Ascending aorta (tissue), 2 donors: Measurements from ENCODE around the gene FBP1. TPM values are rescaled to one million over a fixed set of nuclear protein-coding genes. Genes with fewer than 3 reads are reported as not detected.

ENCODE experiments used
- DNase-seq, 2 donors: peaks; one replicate each; pipeline ENCODE4 v3.0.0-alpha.2; 2019; ENCODE audit warnings: low spot score in 2 of 2
- H3K27ac ChIP-seq, 2 donors: fragments of 200-600 bp; sonication (generic); one replicate each; pipeline ENCODE4 v1.5.1; 2016 to 2017; ENCODE audit warnings: mild to moderate bottlenecking in 1 of 2
- H3K27me3 ChIP-seq: fragments of 200-600 bp; sonication (generic); one replicate; pipeline ENCODE4 v1.5.1; 2017
- H3K36me3 ChIP-seq, 2 donors: fragments of 200-600 bp; sonication (generic); one replicate each; pipeline ENCODE4 v1.5.1; 2016
- H3K4me1 ChIP-seq, 2 donors: fragments of 200-600 bp; sonication (generic); one replicate each; pipeline ENCODE4 v1.5.1; 2016 to 2017; ENCODE audit warnings: mild to moderate bottlenecking in 1 of 2
- H3K4me3 ChIP-seq, 2 donors: fragments of 200-600 bp; sonication (generic); one replicate each; pipeline ENCODE4 v1.5.1; 2016 to 2017; ENCODE audit warnings: mild to moderate bottlenecking in 1 of 2
- H3K9me3 ChIP-seq, 2 donors: fragments of 200-600 bp; sonication (generic); one replicate each; pipeline ENCODE4 v1.5.1; 2016
- intact Hi-C: fragments of 100-400 bp; cut with DNase I; formaldehyde crosslinking; loops from one replicate; pipeline ENCODE4 v1.15.1; 2023
- total RNA-seq: library from RNA; depleted of rRNA; stranded (reverse); fragments of >200 nt; gene quantifications from one replicate; pipeline ENCODE4 v1.1.0, GENCODE V29; 2016
- TF ChIP-seq, protein P1 (sequence below), 3 experiments: fragments of 200-600 bp in 2 of 3; fragments of 450-650 bp in 1 of 3; sonication (generic) in 2 of 3; IDR thresholded peaks; one replicate each; pipeline ENCODE4 v1.5.1; 2016 to 2019; ENCODE audit warnings: antibody characterized with exemption in 3 of 3, mild to moderate bottlenecking in 1 of 3, moderate library complexity in 1 of 3

Gene FBP1
- total RNA-seq, 1 donor from 2014 or later: 4.8 TPM

DNA sequence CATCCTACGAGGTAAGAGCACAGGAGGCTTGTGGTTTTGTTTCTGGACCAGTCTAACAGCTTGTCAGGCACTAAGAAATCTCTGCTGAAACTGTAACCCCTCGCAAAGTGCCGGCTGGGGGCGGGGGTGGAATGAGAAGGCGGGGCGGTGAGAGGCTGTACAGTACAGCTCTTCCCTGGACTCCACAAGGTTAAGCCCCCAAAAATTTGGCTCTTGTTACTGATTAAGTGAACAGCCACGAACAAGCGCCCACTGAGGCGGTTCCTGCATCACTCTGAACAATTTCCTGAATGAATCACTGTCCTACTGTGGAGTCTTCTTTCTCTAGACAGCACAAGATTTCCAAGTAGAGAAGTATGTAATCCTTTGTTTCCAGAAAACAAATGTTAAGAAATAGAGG lies 52.5 kb downstream of the FBP1 start:
- Histone ChIP-seq H3K9me3 (no peaks in the 10 kb centered on the region), H3K4me1 (no peaks in the 10 kb centered on the region), H3K36me3 (no peaks in the 10 kb centered on the region), H3K27me3 (no peaks in the 10 kb centered on the region), H3K4me3 (no peak overlapping the region), H3K27ac (no peak overlapping the region)
- DNase-seq: no peak
- TF ChIP-seq, protein P1, sequence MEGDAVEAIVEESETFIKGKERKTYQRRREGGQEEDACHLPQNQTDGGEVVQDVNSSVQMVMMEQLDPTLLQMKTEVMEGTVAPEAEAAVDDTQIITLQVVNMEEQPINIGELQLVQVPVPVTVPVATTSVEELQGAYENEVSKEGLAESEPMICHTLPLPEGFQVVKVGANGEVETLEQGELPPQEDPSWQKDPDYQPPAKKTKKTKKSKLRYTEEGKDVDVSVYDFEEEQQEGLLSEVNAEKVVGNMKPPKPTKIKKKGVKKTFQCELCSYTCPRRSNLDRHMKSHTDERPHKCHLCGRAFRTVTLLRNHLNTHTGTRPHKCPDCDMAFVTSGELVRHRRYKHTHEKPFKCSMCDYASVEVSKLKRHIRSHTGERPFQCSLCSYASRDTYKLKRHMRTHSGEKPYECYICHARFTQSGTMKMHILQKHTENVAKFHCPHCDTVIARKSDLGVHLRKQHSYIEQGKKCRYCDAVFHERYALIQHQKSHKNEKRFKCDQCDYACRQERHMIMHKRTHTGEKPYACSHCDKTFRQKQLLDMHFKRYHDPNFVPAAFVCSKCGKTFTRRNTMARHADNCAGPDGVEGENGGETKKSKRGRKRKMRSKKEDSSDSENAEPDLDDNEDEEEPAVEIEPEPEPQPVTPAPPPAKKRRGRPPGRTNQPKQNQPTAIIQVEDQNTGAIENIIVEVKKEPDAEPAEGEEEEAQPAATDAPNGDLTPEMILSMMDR (IDR thresholded peaks at IDR 0.05): no peak
- intact Hi-C loops: no loop called here

DNA sequence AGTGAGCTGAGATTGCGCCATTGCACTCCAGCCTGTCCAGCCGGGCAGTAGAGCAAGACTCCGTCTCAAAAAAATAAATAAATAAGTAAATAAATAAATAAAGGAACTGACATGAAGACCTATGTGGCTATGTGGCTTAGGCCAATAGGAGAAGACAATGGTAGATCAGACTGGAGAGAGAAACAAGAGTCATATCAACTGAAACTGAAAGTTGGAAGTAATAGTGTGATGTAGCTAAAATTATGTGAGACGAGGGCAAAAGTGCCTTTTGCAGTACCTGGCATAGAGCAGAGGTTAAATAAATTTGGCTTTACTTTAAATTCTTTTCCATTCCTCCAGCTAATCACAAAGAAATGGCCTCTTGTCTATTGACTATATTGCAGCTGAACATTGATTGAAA lies 53.0 kb downstream of the FBP1 start:
- TF ChIP-seq, protein P1 (IDR thresholded peaks at IDR 0.05): no peak
- Histone ChIP-seq H3K36me3 (no peaks in the 10 kb centered on the region), H3K27ac (no peak overlapping the region), H3K9me3 (no peaks in the 10 kb centered on the region), H3K27me3 (no peaks in the 10 kb centered on the region), H3K4me3 (no peak overlapping the region), H3K4me1 (no peaks in the 10 kb centered on the region)
- intact Hi-C loops: no loop called here
- DNase-seq: no peak

DNA sequence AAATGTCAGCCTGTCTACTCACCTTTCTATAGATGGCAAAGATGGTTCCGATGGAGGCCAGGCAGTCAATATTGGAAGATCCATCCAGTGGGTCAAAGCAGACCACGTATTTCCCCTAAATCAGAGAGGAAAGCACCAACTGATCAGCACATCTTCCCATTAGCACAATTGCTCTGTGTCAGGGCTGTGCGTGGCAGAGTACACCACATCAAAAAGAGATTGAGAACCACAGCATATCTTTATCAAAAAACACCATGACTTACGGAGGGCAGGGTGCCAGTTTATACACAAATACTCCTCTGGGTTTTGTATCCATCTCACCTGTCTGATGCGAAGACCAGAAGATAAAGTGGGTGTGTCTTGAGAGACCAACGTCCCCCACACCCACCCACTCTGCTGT lies 54.8 kb downstream of the FBP1 start:
- TF ChIP-seq, protein P1 (IDR thresholded peaks at IDR 0.05): no peak
- intact Hi-C loops: no loop called here
- Histone ChIP-seq H3K4me3 (no peak overlapping the region), H3K4me1 (no peaks in the 10 kb centered on the region), H3K27me3 (no peaks in the 10 kb centered on the region), H3K9me3 (no peaks in the 10 kb centered on the region), H3K36me3 (no peaks in the 10 kb centered on the region), H3K27ac (no peak overlapping the region)
- DNase-seq: no peak

DNA sequence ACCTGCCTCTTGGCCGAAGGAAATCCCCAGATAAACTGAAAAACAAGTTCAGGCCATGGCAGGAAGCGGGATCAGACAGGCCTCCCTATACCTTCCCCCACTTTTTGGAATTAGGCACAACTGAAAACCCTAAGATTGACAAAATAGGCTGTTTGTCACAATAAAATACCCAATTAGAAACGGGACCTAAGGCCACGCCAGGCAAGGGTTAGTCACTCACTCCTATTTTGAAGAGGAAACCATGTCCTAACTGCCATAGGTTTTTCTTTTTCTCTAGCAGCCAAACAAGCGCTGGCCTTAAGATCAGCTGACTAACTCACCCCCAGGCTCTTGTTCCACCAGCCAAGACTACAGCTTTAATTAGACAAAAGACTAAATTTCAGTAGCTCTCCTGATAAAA lies 57.6 kb downstream of the FBP1 start:
- no peak for DNase-seq
- TF ChIP-seq, protein P1 (IDR thresholded peaks at IDR 0.05): no peak
- H3K4me1 ChIP-seq: no peaks in the 10 kb centered on the region
- no peak overlapping the region for H3K4me3 ChIP-seq
- no peaks in the 10 kb centered on the region for H3K27me3 ChIP-seq
- H3K36me3 ChIP-seq: no peaks in the 10 kb centered on the region
- no peaks in the 10 kb centered on the region for H3K9me3 ChIP-seq
- H3K27ac ChIP-seq: no peak overlapping the region
- intact Hi-C loops: no loop called here

DNA sequence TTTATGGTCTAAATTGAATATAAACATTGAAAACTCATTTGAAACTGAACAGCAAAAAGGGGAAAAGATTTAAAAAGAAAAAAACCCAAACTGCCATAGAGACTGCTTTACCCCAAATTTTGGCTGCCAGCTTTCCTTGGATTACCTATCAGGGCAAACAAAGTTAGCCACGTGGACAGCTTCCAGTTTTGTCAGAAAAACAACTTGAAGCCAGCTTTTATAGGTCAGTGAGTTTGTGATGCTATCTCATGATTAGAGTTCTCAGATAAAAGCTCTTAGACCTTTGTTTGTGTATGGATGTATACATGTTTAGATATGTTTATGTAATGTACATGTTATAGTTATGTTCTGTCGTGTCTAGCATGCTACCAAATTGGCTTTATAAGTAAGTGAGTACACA lies 61.7 kb downstream of the FBP1 start:
- DNase-seq: no peak
- Histone ChIP-seq H3K36me3 (no peaks in the 10 kb centered on the region), H3K9me3 (no peaks in the 10 kb centered on the region), H3K4me1 (no peaks in the 10 kb centered on the region), H3K27ac (no peak overlapping the region), H3K27me3 (no peaks in the 10 kb centered on the region), H3K4me3 (no peak overlapping the region)
- intact Hi-C loops: no loop called here
- TF ChIP-seq, protein P1 (IDR thresholded peaks at IDR 0.05): no peak

DNA sequence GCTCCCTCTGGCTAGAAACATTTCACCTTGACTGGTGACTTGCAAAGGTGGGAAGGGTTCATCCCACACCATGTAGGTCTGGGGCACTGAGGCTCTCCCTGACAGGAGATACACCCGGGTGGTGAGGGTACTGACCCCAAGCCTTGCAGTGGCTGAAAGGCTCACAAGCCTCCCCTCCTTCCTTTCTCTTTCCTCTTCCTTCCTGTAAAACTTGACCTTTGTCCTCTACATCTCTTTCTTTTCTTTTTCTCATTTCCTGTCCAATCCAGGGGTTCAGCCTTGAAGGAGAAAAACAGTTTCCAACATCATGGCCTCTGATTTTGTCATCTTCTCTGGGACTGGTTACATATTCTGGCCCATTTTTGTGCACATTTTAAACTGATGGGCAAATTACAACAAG lies 62.3 kb downstream of the FBP1 start:
- intact Hi-C loops: no loop called here
- Histone ChIP-seq H3K4me3 (no peak overlapping the region), H3K27ac (no peak overlapping the region), H3K9me3 (no peaks in the 10 kb centered on the region), H3K27me3 (no peaks in the 10 kb centered on the region), H3K36me3 (no peaks in the 10 kb centered on the region), H3K4me1 (no peaks in the 10 kb centered on the region)
- DNase-seq: no peak
- TF ChIP-seq, protein P1 (IDR thresholded peaks at IDR 0.05): no peak
